Activated T-helper 1 cell treated with anti-CD3 and anti-CD28 coated beads, Interleukin-12 subunit alpha, Interleukin-12 subunit beta, Interleukin-2, Interleukin-4 antibody, amounts not matched to agents 30 ng/mL and 10 ng/mL and 1 ng/mL, durations not matched to agents 14 hours and 24 hours and 36 hours (primary cell): ENCODE results near the gene ZNF787. TPM values are rescaled to one million over a fixed set of nuclear protein-coding genes. Genes with fewer than 3 reads are reported as not detected.

Experiments used
- DNase-seq: peaks from one replicate; pipeline ENCODE4 v3.0.0; 2021; ENCODE audit warnings: low spot score
- H3K27ac Mint-ChIP-seq: one replicate; pipeline ENCODE4 v1.8.0; 2021; ENCODE audit warnings: mild to moderate bottlenecking, mixed read lengths
- H3K27me3 Mint-ChIP-seq: one replicate; pipeline ENCODE4 v1.8.0; 2022; ENCODE audit warnings: mild to moderate bottlenecking, moderate library complexity, mixed read lengths; ENCODE audit not compliant: insufficient read depth
- H3K36me3 Mint-ChIP-seq: one replicate; pipeline ENCODE4 v1.8.0; 2021; ENCODE audit warnings: low read depth, mixed read lengths
- H3K4me1 Mint-ChIP-seq: one replicate; pipeline ENCODE4 v1.8.0; 2021; ENCODE audit warnings: low read depth, mixed read lengths
- H3K4me3 Mint-ChIP-seq: one replicate; pipeline ENCODE4 v1.8.0; 2021; ENCODE audit warnings: mild to moderate bottlenecking, moderate library complexity, mixed read lengths
- H3K9me3 Mint-ChIP-seq: one replicate; pipeline ENCODE4 v1.8.0; 2021; ENCODE audit warnings: mixed read lengths
- intact Hi-C: fragments of 100-400 bp; cut with micrococcal nuclease; formaldehyde crosslinking; loops from one replicate; pipeline ENCODE4 v1.15.1; 2024
- total RNA-seq: library from RNA; stranded (reverse); gene quantifications from 2 replicates; pipeline ENCODE4 v1.2.3, GENCODE V29; 2022

Gene ZNF787
- total RNA-seq, result 41.8 and 42.6 TPM in 2 replicates

- H3K27ac Mint-ChIP-seq, result peak within 1 kb of the TSS; percentile 97
- DNase-seq, result peak; percentile 97
- peaks cover 28% of the 10 kb centered on the region for H3K4me1 Mint-ChIP-seq
- intact Hi-C loops, result loop anchor here (1.0 to 5.0 kb wide), 5 partner anchors 20 to 1004 kb away; partner anchors contain the start of genes EPN1, PPP1R12C, ZNF444 and ZNF583
- H3K9me3 Mint-ChIP-seq, result no peaks in the 10 kb centered on the region
- peak within 1 kb of the TSS; percentile 89 for H3K4me3 Mint-ChIP-seq
- H3K27me3 Mint-ChIP-seq, result no peaks in the 10 kb centered on the region
- peaks cover 6% of the 10 kb centered on the region for H3K36me3 Mint-ChIP-seq
These were observed at the start of gene ZNF787 for GRCh38 chr19:56121180-56122167. Gene ZNF787, minus strand, starts transcription at chr19:56121295. Its CDS starts 18,078 bp downstream, at chr19:56103217.

GRCh38 chr19:56170261-56170660 lies 49.2 kb upstream of the ZNF787 start:
- H3K36me3 Mint-ChIP-seq, result no peaks in the 10 kb centered on the region

GRCh38 chr19:56167064-56167578 lies 46.0 kb upstream of the ZNF787 start:
- no peak overlapping the region for H3K27ac Mint-ChIP-seq
- DNase-seq, result no peak
- H3K4me3 Mint-ChIP-seq, result no peak overlapping the region
- intact Hi-C loops, result no loop called here
- H3K27me3 Mint-ChIP-seq, result peaks cover 4% of the 10 kb centered on the region
- H3K4me1 Mint-ChIP-seq, result no peaks in the 10 kb centered on the region
- H3K9me3 Mint-ChIP-seq, result no peaks in the 10 kb centered on the region
- no peaks in the 10 kb centered on the region for H3K36me3 Mint-ChIP-seq

More at GRCh38 chr19:56170261-56170660, 49.2 kb upstream of the ZNF787 start:
- no peaks in the 10 kb centered on the region for H3K4me1 Mint-ChIP-seq
- peaks cover 4% of the 10 kb centered on the region for H3K27me3 Mint-ChIP-seq
- DNase-seq, result no peak
- intact Hi-C loops, result no loop called here
- no peaks in the 10 kb centered on the region for H3K9me3 Mint-ChIP-seq
- H3K4me3 Mint-ChIP-seq, result no peak overlapping the region
- H3K27ac Mint-ChIP-seq, result no peak overlapping the region

GRCh38 chr19:56163097-56163496 lies 42.0 kb upstream of the ZNF787 start:
- Mint-ChIP-seq H3K36me3 (peaks cover 11% of the 10 kb centered on the region), H3K9me3 (no peaks in the 10 kb centered on the region), H3K27ac (no peak overlapping the region), H3K27me3 (no peaks in the 10 kb centered on the region), H3K4me1 (peaks cover 7% of the 10 kb centered on the region), H3K4me3 (no peak overlapping the region)
- intact Hi-C loops, result no loop called here
- no peak for DNase-seq

- intact Hi-C loops, result no loop called here
- H3K4me1 Mint-ChIP-seq, result peaks cover 7% of the 10 kb centered on the region
- no peak overlapping the region for H3K27ac Mint-ChIP-seq
- no peak for DNase-seq
- H3K27me3 Mint-ChIP-seq, result no peaks in the 10 kb centered on the region
- no peaks in the 10 kb centered on the region for H3K9me3 Mint-ChIP-seq
- no peak overlapping the region for H3K4me3 Mint-ChIP-seq
- peaks cover 11% of the 10 kb centered on the region for H3K36me3 Mint-ChIP-seq
These were observed 41.2 kb upstream of the ZNF787 start for GRCh38 chr19:56162258-56162657.

GRCh38 chr19:56161534-56161933 lies 40.4 kb upstream of the ZNF787 start:
- H3K27ac Mint-ChIP-seq, result no peak overlapping the region

GRCh38 chr19:56159622-56160271 lies 38.7 kb upstream of the ZNF787 start:
- H3K27ac Mint-ChIP-seq, result no peak overlapping the region
- no peaks in the 10 kb centered on the region for H3K9me3 Mint-ChIP-seq
- H3K4me3 Mint-ChIP-seq, result no peak overlapping the region

More at GRCh38 chr19:56161534-56161933, 40.4 kb upstream of the ZNF787 start:
- no peak overlapping the region for H3K4me3 Mint-ChIP-seq
- H3K4me1 Mint-ChIP-seq, result peaks cover 7% of the 10 kb centered on the region
- H3K9me3 Mint-ChIP-seq, result no peaks in the 10 kb centered on the region
- no peaks in the 10 kb centered on the region for H3K27me3 Mint-ChIP-seq
- H3K36me3 Mint-ChIP-seq, result peaks cover 11% of the 10 kb centered on the region
- intact Hi-C loops, result no loop called here
- DNase-seq, result no peak

GRCh38 chr19:56159009-56159559 lies 38.0 kb upstream of the ZNF787 start:
- H3K9me3 Mint-ChIP-seq, result no peaks in the 10 kb centered on the region
- peaks cover 22% of the 10 kb centered on the region for H3K36me3 Mint-ChIP-seq
- peaks cover 7% of the 10 kb centered on the region for H3K4me1 Mint-ChIP-seq
- H3K4me3 Mint-ChIP-seq, result no peak overlapping the region
- DNase-seq, result no peak
- intact Hi-C loops, result no loop called here
- H3K27me3 Mint-ChIP-seq, result no peaks in the 10 kb centered on the region
- peak overlapping the region; percentile 25 for H3K27ac Mint-ChIP-seq

More at GRCh38 chr19:56159622-56160271, 38.7 kb upstream of the ZNF787 start:
- Mint-ChIP-seq H3K36me3 (peaks cover 22% of the 10 kb centered on the region), H3K4me1 (peaks cover 7% of the 10 kb centered on the region), H3K27me3 (no peaks in the 10 kb centered on the region)
- DNase-seq, result no peak
- intact Hi-C loops, result no loop called here

GRCh38 chr19:56158170-56158757 lies 37.2 kb upstream of the ZNF787 start:
- Mint-ChIP-seq H3K36me3 (peaks cover 26% of the 10 kb centered on the region), H3K4me1 (peaks cover 15% of the 10 kb centered on the region), H3K27ac (no peak overlapping the region), H3K27me3 (no peaks in the 10 kb centered on the region), H3K9me3 (no peaks in the 10 kb centered on the region), H3K4me3 (no peak overlapping the region)
- intact Hi-C loops, result no loop called here
- no peak for DNase-seq

GRCh38 chr19:56156768-56157167 lies 35.7 kb upstream of the ZNF787 start:
- peaks cover 17% of the 10 kb centered on the region for H3K4me1 Mint-ChIP-seq
- DNase-seq, result no peak
- H3K27me3 Mint-ChIP-seq, result no peaks in the 10 kb centered on the region
- intact Hi-C loops, result no loop called here
- H3K9me3 Mint-ChIP-seq, result no peaks in the 10 kb centered on the region
- peaks cover 26% of the 10 kb centered on the region for H3K36me3 Mint-ChIP-seq
- H3K27ac Mint-ChIP-seq, result no peak overlapping the region
- no peak overlapping the region for H3K4me3 Mint-ChIP-seq

- Mint-ChIP-seq H3K27me3 (no peaks in the 10 kb centered on the region), H3K4me1 (peaks cover 19% of the 10 kb centered on the region), H3K4me3 (no peak overlapping the region), H3K9me3 (no peaks in the 10 kb centered on the region), H3K36me3 (peaks cover 29% of the 10 kb centered on the region), H3K27ac (peak overlapping the region; percentile 44)
- DNase-seq, result no peak
- intact Hi-C loops, result no loop called here
These were observed 34.1 kb upstream of the ZNF787 start for GRCh38 chr19:56155124-56155687.

GRCh38 chr19:56153507-56153906 lies 32.4 kb upstream of the ZNF787 start:
- Mint-ChIP-seq H3K4me3 (no peak overlapping the region), H3K4me1 (peaks cover 15% of the 10 kb centered on the region), H3K27ac (peak overlapping the region; percentile 5), H3K36me3 (peaks cover 27% of the 10 kb centered on the region), H3K27me3 (no peaks in the 10 kb centered on the region), H3K9me3 (no peaks in the 10 kb centered on the region)
- no peak for DNase-seq
- intact Hi-C loops, result no loop called here
